Keratinocyte (primary cell): ENCODE results near the gene MKLN1. TPM values are rescaled to one million over a fixed set of nuclear protein-coding genes. Genes with fewer than 3 reads are reported as not detected.

Experiments used
- DNase-seq: peaks from one replicate; pipeline ENCODE4 v3.0.0-alpha.2; 2011; ENCODE audit warnings: low read depth, missing footprints, low spot score
- FAIRE-seq: peaks from 2 replicates; lab custom pipeline; 2011; peaks lifted over from hg19 to GRCh38; lab: Jason Lieb, UNC
- H2AFZ ChIP-seq: 2 replicates; pipeline ENCODE4 v1.6.0; 2012; ENCODE audit warnings: low read length, control low read depth, inconsistent platforms; ENCODE audit not compliant: control insufficient read depth
- H3K27ac ChIP-seq: 2 replicates; pipeline ENCODE4 v1.5.1; 2011; ENCODE audit warnings: low read length; ENCODE audit not compliant: control insufficient read depth, insufficient read depth
- H3K27me3 ChIP-seq: 3 replicates; pipeline ENCODE4 v1.6.0; 2011; ENCODE audit warnings: low read length; ENCODE audit not compliant: control insufficient read depth, insufficient read depth; ENCODE audit errors: extremely low read depth
- H3K36me3 ChIP-seq, 2 experiments: 2 replicates in 1 of 2; 3 replicates in 1 of 2; pipeline ENCODE4 v1.5.1; 2011; ENCODE audit warnings: low read length in 2 of 2, mild to moderate bottlenecking in 1 of 2; ENCODE audit not compliant: control insufficient read depth in 2 of 2, insufficient read depth in 2 of 2; ENCODE audit errors: extremely low read depth in 1 of 2
- H3K4me1 ChIP-seq: 3 replicates; pipeline ENCODE4 v1.5.1; 2011; ENCODE audit warnings: low read length; ENCODE audit not compliant: control insufficient read depth, insufficient read depth; ENCODE audit errors: extremely low read depth
- H3K4me2 ChIP-seq: 3 replicates; pipeline ENCODE4 v1.6.0; 2011; ENCODE audit warnings: low read depth, low read length; ENCODE audit not compliant: control insufficient read depth, insufficient read depth; ENCODE audit errors: extremely low read depth
- H3K4me3 ChIP-seq, 3 experiments: fragments of 200-600 bp in 1 of 3; sonication (generic) in 1 of 3; 2 replicates in 2 of 3; 3 replicates in 1 of 3; pipeline ENCODE4 v1.5.1; 2011 to 2016; ENCODE audit warnings: low read length in 3 of 3, mild to moderate bottlenecking in 3 of 3, control low read depth in 2 of 3, inconsistent platforms in 1 of 3, low read depth in 1 of 3, mixed read lengths in 1 of 3, mixed run types in 1 of 3, moderate library complexity in 1 of 3; ENCODE audit not compliant: control insufficient read depth in 2 of 3, insufficient read depth in 2 of 3; ENCODE audit errors: extremely low read depth in 1 of 3
- H3K79me2 ChIP-seq: 2 replicates; pipeline ENCODE4 v1.6.0; 2012; ENCODE audit warnings: low read length; ENCODE audit not compliant: control insufficient read depth, insufficient read depth
- H3K9ac ChIP-seq: 3 replicates; pipeline ENCODE4 v1.6.0; 2011; ENCODE audit warnings: low read length; ENCODE audit not compliant: control insufficient read depth, insufficient read depth; ENCODE audit errors: extremely low read depth
- H3K9me1 ChIP-seq: 3 replicates; pipeline ENCODE4 v1.6.0; 2011; ENCODE audit warnings: low read length; ENCODE audit not compliant: control insufficient read depth, insufficient read depth; ENCODE audit errors: extremely low read depth
- H3K9me3 ChIP-seq: 2 replicates; pipeline ENCODE4 v1.5.1; 2012; ENCODE audit warnings: low read depth, low read length; ENCODE audit not compliant: control insufficient read depth
- H4K20me1 ChIP-seq: 3 replicates; pipeline ENCODE4 v1.6.0; 2011; ENCODE audit warnings: low read length; ENCODE audit not compliant: control insufficient read depth, insufficient read depth; ENCODE audit errors: extremely low read depth
- CTCF ChIP-seq, 3 experiments: IDR thresholded peaks in 1 of 3; conservative IDR thresholded peaks in 1 of 3; optimal IDR thresholded peaks in 1 of 3; 2 replicates in 2 of 3; 3 replicates in 1 of 3; pipeline versions ENCODE3 to v1.5.1; 2011; ENCODE audit warnings: low read length in 3 of 3, mild to moderate bottlenecking in 3 of 3, moderate library complexity in 2 of 3, control low read depth in 1 of 3, inconsistent platforms in 1 of 3; ENCODE audit not compliant: insufficient read depth in 2 of 3; ENCODE audit errors: extremely low read depth in 1 of 3
- EZH2 ChIP-seq: IDR thresholded peaks from one replicate; pipeline ENCODE4 v1.6.1; 2012; ENCODE audit warnings: inconsistent platforms, mild to moderate bottlenecking, low read length, moderate library complexity
- dilution Hi-C: fragments of 300-500 bp; cut with MboI; formaldehyde crosslinking; loops from one replicate; pipeline ENCODE4 v1.7.0; 2020; ENCODE audit warnings: low sequenced_read_pairs; ENCODE audit not compliant: extremely low pct_ligation_motif_present
- polyA plus RNA-seq, 5 experiments: library from polyadenylated mRNA; depleted of rRNA in 3 of 5; stranded (reverse) in 3 of 5; stranded (forward) in 1 of 5; unstranded in 1 of 5; fragments of >200 nt; gene quantifications; 1 replicate in 1 of 5; 2 replicates in 3 of 5; 3 replicates in 1 of 5; pipeline versions ENCODE4 v1.2.1 to v1.2.3, GENCODE V29; 2011 to 2012; ENCODE audit warnings: missing spikeins in 2 of 5, low read depth in 1 of 5, low replicate concordance in 1 of 5

MKLN1 gene
- polyA plus RNA-seq, 1 donor (not counting 4 experiments of a cell fraction or from before 2014, with no cell fraction given): 43.8 TPM

- Histone ChIP-seq H2AFZ (no peak overlapping the region), H3K9me3 (peaks cover 3% of the 10 kb centered on the region), H3K4me3 (no peak overlapping the region), H3K27ac (no peak overlapping the region), H3K79me2 (peaks cover 93% of the 10 kb centered on the region), H3K4me1 (no peaks in the 10 kb centered on the region), H4K20me1 (no peaks in the 10 kb centered on the region), H3K9me1 (no peaks in the 10 kb centered on the region), H3K27me3 (no peaks in the 10 kb centered on the region), H3K9ac (no peak overlapping the region), H3K4me2 (no peak overlapping the region), H3K36me3 (peaks cover 0 to 3% of the 10 kb centered on the region in 2 experiments)
- dilution Hi-C loops: no loop called here
- no peak for FAIRE-seq
- DNase-seq: no peak
- no peak for TF ChIP-seq CTCF (optimal IDR thresholded peaks at IDR 0.05 in 1 of 3, IDR thresholded peaks at IDR 0.05 in 1 of 3, conservative IDR thresholded peaks at IDR 0.05 in 1 of 3; ENCODE audit: extremely low read depth in 1 of 3, insufficient read depth in 2 of 3, low read length in 3 of 3)
- no peak for TF ChIP-seq EZH2
Observed at GRCh38 chr7:131335639-131336381, 8.1 kb downstream of the MKLN1 start.

GRCh38 chr7:131336956-131337355, 9.3 kb downstream of the MKLN1 start:
- Histone ChIP-seq H3K4me2 (no peak overlapping the region), H3K4me3 (no peak overlapping the region), H3K27me3 (no peaks in the 10 kb centered on the region), H4K20me1 (peaks cover 2% of the 10 kb centered on the region), H3K36me3 (peaks cover 4 to 6% of the 10 kb centered on the region in 2 experiments), H3K27ac (no peak overlapping the region), H3K9ac (no peak overlapping the region), H3K4me1 (no peaks in the 10 kb centered on the region), H3K79me2 (peaks cover 92% of the 10 kb centered on the region), H3K9me3 (peaks cover 3% of the 10 kb centered on the region), H3K9me1 (no peaks in the 10 kb centered on the region), H2AFZ (no peak overlapping the region)
- dilution Hi-C loops: no loop called here
- TF ChIP-seq CTCF (optimal IDR thresholded peaks at IDR 0.05 in 1 of 3, IDR thresholded peaks at IDR 0.05 in 1 of 3, conservative IDR thresholded peaks at IDR 0.05 in 1 of 3; ENCODE audit: extremely low read depth in 1 of 3, insufficient read depth in 2 of 3, low read length in 3 of 3) (no peak), EZH2 (no peak)
- DNase-seq (no peak), FAIRE-seq (peak; percentile 34)
